GM19395 (cell line): ENCODE data around the gene SMG5.
"Not testable (repeated sequence)": the region's sequence is repeated elsewhere in the genome, so short reads cannot be mapped to it uniquely, and the experiment has no call there.

Experiments used
- ATAC-seq: cut with Tn5 transposase; IDR thresholded peaks from one replicate; pipeline ENCODE4 v1.9.1; 2021; ENCODE audit warnings: mild to moderate bottlenecking, moderate library complexity; ENCODE audit not compliant: unreplicated experiment

SMG5 gene

GRCh38 chr1:156245451-156246232, 37.0 kb downstream of the SMG5 start:
- no peak for ATAC-seq

- no peak for ATAC-seq
Observed at GRCh38 chr1:156244712-156245111, 37.9 kb downstream of the SMG5 start.

DNA sequence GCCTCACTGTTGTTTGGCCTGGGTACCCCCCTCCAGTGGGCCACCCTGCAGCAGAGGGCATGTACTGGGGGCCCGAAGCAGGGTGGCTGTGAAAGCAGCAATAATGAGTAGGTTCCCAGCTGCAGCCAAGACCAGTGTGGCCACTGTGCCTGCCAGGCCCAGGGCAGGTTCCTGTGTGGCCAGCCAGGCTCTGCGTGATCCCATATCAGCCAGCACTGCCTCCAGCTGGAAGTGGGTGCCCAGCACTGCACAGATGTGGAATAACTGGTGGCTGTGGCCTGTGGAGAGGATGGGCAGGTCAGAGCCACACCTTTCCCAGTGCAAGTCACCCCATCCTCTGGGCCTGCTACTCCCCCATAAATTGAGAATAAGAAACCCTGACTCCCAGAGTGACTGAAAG, 38.5 kb downstream of the SMG5 start:
- no peak for ATAC-seq

- ATAC-seq: no peak
Observed at GRCh38 chr1:156242738-156243137, 39.9 kb downstream of the SMG5 start.

GRCh38 chr1:156241926-156242325, 40.7 kb downstream of the SMG5 start, which contains the start of gene BGLAP:
Gene BGLAP (plus strand): TSS chr1:156242184. CDS start chr1:156242232, 48 bp downstream.
- no peak for ATAC-seq

GRCh38 chr1:156241311-156241811, 41.3 kb downstream of the SMG5 start:
- no peak for ATAC-seq

- ATAC-seq: no peak
Observed at GRCh38 chr1:156238248-156238647, 44.4 kb downstream of the SMG5 start.

DNA sequence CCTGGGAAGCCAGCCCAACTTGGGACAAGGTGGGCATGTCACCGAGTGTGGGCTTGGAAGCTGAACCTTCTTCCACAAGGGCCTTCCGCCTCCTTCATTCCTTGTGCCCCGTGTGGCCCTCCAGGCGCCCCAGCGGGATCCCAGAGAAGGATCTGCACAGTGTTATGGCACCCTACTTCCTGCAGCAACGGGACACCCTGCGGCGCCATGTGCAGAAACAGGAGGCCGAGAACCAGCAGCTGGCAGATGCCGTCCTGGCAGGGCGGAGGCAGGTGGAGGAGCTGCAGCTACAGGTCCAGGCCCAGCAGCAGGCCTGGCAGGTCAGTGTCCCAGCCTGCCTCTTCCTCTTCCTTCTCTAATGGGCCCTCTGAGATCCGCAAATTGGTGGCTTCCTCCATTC, 46.5 kb downstream of the SMG5 start:
- ATAC-seq: no peak

DNA sequence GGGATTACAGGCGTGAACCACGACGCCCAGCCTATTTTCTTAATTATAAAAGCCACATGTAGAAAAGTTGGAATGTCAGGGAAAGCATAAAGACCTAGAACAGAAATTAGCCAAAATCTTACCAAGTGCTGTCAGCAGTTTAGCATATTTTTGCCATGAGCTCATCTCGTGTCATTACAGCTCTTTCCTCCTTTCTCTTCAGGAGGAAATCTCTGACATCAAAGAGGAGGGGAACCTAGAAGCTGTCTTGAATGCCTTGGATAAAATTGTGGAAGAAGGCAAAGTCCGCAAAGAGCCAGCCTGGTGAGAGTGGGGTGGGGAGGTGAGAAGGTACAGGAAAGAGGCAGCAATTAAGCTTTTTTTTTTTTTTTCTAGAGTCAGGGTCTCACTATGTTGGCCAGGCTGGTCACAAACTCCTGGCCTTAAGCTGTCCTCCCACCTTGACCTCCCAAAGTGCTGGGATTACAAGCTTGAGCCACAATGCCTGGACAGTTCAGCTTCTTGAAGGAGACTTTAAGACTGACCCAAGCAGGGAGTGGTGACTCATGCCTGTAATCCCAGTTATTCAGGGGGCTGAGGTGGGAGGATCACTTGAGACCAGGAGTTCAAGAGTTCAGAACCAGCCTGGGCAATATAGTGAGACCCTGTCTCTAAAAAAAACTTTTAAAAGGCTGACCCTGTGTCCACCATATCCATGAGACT, 49.0 kb downstream of the SMG5 start:
- no peak for ATAC-seq

GRCh38 chr1:156232201-156232894, 50.3 kb downstream of the SMG5 start:
- no peak for ATAC-seq

DNA sequence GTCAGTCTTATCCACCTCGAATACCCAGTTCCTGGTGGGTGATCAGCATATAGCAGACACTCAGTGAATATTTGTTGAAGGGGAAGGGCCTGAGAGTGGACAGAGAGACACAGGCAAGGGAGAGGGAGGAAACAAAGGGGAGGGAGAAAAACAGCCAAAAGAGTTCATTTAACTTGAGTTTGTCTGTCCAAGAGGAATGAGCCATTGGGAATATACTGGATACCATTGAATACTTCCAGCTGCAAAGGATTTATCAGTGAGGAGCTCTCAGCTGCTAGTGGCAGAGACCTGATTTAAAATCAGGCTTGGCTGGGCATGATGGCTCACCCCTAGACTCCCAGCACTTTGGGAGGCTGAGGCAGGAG, 52.2 kb downstream of the SMG5 start:
- ATAC-seq: no peak

- ATAC-seq: no peak
Observed at GRCh38 chr1:156229809-156230472, 52.7 kb downstream of the SMG5 start.

DNA sequence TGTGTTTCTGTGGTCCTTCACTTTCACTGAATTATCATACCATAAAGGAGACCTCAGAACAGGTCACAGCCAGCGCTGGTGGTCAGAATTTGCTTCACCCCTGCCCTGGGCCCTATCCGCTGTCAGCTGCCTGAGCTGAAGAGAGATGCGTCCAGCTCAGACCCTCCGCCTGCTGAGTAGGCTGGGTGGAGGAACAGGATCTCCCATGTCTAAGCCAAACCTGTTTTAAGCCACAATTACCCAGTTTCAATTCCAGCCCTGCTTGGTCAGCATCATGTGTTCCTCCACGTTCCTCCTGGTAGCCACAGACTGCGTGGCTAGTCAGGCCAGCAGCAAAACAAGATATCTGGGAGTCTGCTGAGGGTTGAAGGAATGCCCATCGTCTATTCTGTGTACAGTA, 54.1 kb downstream of the SMG5 start:
- no peak for ATAC-seq

DNA sequence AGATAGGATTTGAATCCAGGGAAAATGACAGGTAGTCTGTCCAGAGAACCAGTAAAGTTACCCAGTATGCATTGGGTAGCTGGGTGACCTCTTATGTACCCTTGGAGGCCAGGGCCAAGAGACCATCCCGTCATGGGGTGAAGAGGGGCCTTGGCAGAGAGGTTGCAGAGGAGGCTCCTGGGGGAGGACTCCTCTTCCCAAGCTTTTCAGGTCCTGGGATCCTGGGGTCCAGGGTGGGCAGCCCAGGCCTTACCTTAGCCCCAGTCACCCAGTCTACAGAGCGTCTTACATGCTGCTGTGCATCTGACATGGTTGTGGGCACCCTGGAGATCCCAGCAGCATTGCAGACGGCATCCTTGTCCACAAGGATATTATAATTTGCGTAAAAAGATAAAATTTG, 55.8 kb downstream of the SMG5 start:
- peak; percentile 7 for ATAC-seq

DNA sequence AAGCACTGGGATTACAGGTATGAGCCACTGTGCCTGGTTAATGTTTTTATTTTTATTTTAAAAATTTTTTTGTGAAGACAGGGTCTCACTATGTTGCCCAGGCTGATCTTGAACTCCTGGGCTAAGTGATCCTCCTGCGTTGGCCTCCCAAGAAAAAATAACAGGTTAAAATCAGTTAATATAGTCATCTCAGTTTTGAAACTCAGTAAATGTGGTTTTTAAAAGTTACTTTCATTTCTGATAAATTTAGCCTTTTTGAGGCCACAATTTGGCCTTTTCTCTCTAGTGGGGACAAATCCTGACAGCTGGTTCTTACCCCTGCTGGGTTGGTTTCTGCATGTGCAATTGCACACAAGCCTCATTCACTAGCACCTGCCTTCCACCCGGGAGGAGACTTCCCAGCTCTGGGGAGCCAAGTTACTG, 56.5 kb downstream of the SMG5 start:
- ATAC-seq: peak; percentile 71

- no peak for ATAC-seq
Observed at GRCh38 chr1:156225677-156226014, 57.0 kb downstream of the SMG5 start.

- ATAC-seq: no peak
Observed at GRCh38 chr1:156221986-156222692, 60.5 kb downstream of the SMG5 start.

DNA sequence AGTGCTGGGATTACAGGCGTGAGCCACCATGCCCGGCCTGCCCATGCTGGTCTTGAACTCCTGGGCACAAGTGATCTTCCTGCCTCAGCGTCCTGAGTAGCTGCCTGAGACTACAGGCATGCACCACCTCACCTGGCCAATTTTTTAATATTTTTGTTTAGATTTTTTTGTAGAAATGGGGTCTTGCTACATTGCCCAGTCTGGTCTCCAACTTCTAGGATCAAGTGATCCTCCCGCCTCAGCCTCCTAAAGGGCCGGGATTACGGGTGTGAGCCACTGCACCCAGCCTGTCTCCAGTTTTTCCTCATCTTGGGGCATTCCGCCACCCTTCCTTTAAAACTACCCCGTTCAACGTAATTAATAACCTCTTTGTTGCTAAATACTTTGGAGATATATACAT, 62.4 kb downstream of the SMG5 start:
- ATAC-seq: no peak

GRCh38 chr1:156217871-156218270, 64.8 kb downstream of the SMG5 start:
- ATAC-seq: no peak

- not testable (repeated sequence) for ATAC-seq
Observed at GRCh38 chr1:156216361-156217086, 66.1 kb downstream of the SMG5 start.
